Activated CD4-positive, alpha-beta T cell treated with anti-CD3 and anti-CD28 coated beads, Interleukin-2, amount 50 U/mL, for 48 hours (primary cell): ENCODE data around the gene NEB.
A peak's percentile ranks its signal among the peaks of the same experiment; 100 is the strongest.
"Not testable (repeated sequence)": the region's sequence is repeated elsewhere in the genome, so short reads cannot be mapped to it uniquely, and the experiment has no call there.

Experiments used
- DNase-seq, 2 experiments: peaks; one replicate each; pipeline ENCODE4 v3.0.0-alpha.2; 2020

The NEB gene

DNA sequence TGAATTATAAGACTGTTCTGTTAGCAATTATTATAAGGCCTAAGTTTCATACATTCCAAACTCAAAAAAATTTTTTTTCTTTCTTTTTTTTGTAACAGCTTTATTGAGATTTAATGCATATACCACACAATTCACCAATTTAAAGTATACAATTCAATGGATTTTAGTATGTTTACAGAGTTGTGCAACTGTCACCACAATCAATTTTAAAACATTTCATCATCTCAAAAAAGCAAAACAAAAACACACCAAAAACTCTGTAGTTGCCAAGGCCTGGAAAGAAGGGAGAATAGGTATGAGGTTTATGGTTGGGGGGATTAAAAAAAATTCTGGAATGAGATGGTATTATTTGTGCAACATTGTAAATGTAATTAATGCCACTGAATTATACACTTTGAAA is 36.1 kb downstream of the NEB start:
- DNase-seq = not testable (repeated sequence)

- no peak for DNase-seq
These were observed 38.5 kb downstream of the NEB start for GRCh38 chr2:151695778-151696177.

DNA sequence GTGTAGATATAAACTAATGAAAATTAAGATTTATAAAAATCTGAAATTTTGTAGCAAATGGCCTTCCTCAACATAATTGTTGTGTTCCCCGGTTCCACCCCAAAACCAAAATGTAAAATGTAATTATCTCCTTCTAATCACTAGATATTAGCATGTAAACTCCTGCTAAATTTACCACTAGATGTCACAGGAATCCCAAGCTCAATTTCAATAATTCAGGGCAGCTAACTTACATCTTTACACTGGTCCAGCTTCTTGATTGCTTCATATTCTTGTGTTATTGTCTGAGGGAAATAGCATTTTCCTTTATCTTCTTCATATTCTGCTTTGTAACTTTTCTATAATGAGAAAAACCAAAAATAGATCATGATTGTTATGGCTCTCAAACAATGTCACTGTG is 42.6 kb downstream of the NEB start:
- no peak for DNase-seq

DNA sequence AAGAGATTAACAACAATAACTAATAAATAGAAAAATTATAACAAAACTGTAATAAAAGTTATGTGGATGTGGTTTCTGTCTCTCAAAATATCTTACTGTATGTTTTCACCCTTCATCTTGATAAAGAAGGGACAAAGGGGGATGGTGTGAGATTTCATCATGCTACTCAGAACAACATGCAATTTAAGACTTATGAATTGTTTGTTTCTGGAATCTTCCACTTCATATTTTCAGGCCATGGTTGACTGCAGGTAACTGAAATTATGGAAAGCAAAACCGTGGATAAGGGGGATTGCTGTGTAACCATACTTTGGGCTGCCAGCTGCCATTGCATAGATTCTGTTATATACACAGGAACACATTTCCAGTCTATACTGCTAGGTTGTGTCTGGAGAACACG is 45.6 kb downstream of the NEB start:
- no peak for DNase-seq

DNA sequence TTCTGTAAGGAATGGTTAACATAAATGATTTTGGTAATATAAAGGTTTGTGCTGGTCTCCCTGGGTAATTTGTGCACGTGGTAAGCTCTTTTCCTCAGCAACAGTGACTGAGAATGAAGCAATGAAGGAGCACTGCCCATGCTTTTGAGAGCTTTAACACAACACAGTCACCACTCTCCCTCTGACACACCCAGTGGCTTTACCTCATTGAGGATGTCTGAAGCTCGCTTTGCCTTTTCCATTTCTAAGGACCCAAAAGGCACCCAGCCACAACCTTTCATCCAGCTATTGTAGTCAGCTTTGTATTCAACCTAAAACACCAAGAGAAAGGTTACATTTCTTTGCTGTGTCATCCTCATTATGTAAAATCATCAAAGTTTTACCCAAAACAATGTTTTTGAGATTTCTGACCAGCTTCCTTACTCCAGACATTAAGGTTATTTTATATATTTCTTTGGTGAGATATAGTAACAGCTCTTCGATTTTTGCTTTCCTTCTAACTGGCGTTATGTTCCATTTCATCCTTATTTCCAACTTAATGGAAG is 51.7 kb downstream of the NEB start:
- no peak for DNase-seq

- no peak for DNase-seq
These were observed 53.2 kb downstream of the NEB start for GRCh38 chr2:151681051-151681450.

- DNase-seq = no peak
These were observed 54.3 kb downstream of the NEB start for GRCh38 chr2:151679994-151680393.

- no peak for DNase-seq
These were observed 55.4 kb downstream of the NEB start for GRCh38 chr2:151678849-151679248.

- no peak for DNase-seq
These were observed 61.3 kb downstream of the NEB start for GRCh38 chr2:151673016-151673415.

DNA sequence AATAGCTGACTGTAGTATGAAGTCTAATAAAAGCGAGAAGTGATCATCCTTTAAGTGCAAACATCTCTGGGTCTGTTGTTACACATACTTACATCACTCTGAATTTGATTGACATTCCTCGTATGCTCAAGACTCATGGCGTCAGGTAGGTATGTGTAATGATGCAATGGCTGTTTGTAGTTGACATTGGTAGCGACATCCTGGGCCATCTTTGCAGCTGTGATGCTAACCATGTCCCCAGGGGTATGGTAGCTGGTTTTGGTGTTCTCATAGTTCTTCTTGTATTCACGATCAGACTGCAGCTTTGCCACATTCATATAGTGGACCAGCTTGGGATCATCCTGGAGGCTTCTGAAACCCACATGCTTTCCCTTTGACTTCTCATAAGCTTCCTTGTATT is 62.0 kb downstream of the NEB start:
- DNase-seq = no peak

DNA sequence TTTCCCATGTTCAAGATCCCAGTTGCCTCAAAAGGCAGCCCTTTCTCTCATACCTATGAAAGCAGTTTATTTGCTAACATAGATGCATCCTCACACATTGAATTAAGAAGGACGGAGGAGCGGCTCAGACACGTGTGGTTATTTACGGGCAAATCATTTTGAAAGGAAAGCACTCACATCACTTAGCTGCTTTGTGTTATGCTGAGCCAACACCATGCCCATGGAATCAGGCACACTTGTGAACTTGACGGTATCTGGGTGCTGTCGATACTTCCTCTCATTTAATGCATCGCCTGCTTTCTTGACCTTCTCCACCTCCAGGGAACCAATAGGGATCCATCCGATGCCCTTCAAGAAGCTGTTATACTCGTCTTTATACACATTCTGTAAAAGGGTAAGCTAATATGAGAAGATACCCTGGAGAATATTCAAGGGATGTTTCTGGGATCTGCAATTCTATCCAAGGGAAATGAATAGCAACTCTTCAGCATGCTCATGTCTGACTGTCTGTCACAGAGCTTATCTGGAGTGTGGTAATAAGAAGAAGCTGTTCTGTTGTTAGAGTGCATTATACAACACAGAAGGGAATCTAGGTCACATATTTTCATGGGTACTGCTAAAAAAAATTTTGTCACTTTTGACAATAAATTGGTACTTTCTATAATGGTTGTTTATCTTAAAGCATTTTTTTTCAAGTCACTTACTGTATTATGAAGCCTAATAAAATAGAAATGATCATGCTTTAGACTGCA is 63.3 kb downstream of the NEB start:
- DNase-seq = no peak

DNA sequence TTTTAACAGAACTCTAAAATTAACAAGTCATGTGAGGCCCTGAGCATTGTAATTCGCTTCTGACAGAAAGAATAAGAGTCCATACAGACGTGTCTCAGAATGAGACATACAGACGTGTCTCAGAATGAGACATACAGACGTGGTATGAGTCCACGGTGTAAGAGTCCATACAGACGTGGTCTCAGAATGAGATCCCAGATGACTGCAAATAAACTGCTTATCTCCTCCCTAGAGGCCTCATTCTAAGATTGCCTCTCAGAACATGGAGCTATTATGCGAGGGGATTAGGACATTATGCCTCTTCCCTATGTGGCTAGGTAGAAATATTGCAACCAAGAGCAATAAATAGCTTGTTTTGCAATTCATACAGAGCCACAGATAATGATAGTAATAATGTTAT is 63.9 kb downstream of the NEB start:
- DNase-seq = no peak

DNA sequence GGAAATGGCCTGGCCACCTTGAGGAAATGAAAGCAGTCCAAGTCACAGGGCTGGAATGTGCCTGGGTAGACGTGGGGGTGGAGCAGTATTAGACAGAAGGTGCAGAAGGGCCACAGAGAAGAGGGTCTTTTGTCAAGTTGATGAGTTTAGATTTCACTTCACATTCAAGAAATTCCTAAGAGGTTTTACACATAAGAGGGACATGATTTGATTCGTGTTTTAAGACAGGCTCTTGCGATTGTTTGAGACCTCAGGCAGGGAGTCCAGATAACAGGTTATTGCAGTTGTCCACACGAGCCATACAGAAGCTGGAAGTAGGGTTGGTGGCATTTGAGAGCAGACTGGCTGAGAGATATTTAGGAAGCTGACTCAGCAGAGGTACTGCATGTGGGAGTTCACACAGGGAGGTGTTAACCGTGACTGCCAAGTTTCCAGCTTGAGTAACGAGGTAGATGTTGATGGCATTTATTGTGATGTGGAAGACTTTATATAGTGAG is 64.6 kb downstream of the NEB start:
- DNase-seq = peak; percentile 1 to 8

GRCh38 chr2:151668737-151669136 is 65.5 kb downstream of the NEB start:
- DNase-seq = no peak

GRCh38 chr2:151665959-151666358 is 68.3 kb downstream of the NEB start:
- no peak for DNase-seq

DNA sequence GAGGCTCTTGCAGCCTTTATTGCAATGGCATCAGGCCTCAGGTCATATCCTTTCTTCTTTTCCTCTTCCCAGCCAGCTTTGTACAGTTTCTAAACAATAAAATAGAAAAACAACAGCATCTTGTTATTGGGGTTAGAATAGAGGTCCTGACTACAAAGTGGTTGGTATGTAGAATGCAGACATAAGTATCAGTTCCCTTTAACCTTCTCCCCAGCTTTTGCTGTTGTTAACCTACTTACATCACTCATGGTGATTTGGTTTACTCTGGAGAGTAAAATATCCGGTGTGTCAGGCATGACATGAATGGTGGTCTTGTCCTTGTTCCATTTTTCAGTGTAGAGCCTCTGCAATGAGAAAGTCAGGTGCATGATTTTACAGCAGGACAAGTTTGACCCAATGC is 69.8 kb downstream of the NEB start:
- no peak for DNase-seq

GRCh38 chr2:151661625-151662024 is 72.7 kb downstream of the NEB start:
- no peak for DNase-seq

DNA sequence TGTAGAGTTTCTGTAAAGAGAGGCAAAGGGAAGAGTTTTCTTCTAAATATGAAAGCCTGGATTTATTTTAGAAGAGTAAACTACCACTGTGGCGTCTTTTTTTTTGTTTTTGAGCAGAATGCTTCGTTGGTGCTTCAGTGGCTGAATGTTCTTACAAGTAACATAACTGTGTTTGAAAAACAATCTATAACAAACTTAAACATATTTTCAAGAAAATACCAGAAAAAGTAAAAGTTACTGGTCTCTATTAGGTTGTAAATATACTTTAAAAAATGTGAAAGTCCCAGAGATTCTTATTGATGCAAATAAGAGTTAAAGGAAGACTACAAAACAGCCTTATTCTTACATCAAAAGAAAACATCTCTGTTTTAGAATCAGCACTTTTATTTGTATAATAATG is 76.2 kb downstream of the NEB start:
- DNase-seq = no peak

DNA sequence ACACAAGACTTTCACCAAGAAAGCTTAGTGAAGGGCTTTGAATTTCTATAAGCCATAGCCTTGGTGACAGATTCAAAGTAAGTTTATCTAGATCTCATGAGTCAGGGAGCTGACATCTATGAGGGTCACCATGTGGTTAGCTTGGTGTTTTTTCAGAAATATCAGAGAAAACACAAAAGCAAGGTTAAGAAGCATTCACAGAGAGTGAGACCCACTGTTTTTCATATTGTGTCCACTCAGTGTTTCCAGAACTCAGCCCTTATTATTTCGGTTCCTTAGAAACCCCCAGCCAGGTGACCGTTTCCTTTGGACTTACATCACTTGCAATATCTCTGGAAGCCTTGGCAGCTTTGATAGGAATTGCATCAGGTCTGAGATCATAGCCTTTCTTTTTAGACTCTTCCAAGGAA is 76.6 kb downstream of the NEB start:
- DNase-seq = no peak

GRCh38 chr2:151655663-151656398 is 78.4 kb downstream of the NEB start:
- DNase-seq = no peak

DNA sequence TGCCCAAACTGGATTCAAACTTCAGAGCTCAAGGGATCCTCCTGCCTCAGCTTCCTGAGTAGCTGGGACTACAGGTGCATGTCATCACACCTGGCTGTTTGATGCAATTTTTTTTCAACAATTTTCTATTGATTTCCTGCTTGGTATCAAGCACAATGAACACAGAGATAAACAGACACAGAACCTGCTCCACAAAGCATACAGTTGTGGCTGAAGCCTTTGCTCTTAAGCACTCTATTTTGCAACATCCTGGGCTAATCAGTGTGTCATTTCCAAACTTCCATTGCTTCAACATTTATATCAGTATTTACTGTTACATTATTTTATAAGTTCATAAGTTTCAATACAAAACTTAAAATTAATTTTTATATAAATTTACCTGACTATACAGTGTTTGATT is 79.4 kb downstream of the NEB start:
- DNase-seq = no peak

- DNase-seq = no peak
These were observed 80.2 kb downstream of the NEB start for GRCh38 chr2:151654085-151654484.

DNA sequence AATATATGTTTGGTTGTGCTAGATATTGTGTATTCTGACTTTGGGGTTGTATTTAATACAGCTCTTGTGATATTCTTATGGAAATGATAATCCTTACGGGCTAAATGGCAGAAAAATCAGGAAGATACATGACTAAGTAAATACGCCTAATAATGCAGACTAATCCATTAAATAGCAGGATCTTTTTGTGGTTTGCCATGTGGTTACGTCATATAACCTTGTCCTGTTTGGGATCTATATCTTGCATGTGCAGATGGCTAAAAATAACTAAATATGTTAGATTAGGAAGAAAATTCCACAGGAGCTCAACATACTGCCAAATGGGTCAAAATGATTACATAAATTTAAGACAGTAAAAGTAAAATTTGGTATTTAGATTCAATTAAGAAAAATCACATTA is 83.0 kb downstream of the NEB start:
- no peak for DNase-seq

GRCh38 chr2:151650456-151650855 is 83.8 kb downstream of the NEB start:
- no peak for DNase-seq
